ENCODE measurements around the gene HNRNPL. TPM values are rescaled to one million over a fixed set of nuclear protein-coding genes. Genes with fewer than 3 reads are reported as not detected.

HNRNPL gene
- total and polyA plus RNA-seq, 9 of the 15 experiments (the other 6 are each of a cell fraction or from before 2014, with no cell fraction given), result 39.5 to 610 (median 299) TPM

DNA sequence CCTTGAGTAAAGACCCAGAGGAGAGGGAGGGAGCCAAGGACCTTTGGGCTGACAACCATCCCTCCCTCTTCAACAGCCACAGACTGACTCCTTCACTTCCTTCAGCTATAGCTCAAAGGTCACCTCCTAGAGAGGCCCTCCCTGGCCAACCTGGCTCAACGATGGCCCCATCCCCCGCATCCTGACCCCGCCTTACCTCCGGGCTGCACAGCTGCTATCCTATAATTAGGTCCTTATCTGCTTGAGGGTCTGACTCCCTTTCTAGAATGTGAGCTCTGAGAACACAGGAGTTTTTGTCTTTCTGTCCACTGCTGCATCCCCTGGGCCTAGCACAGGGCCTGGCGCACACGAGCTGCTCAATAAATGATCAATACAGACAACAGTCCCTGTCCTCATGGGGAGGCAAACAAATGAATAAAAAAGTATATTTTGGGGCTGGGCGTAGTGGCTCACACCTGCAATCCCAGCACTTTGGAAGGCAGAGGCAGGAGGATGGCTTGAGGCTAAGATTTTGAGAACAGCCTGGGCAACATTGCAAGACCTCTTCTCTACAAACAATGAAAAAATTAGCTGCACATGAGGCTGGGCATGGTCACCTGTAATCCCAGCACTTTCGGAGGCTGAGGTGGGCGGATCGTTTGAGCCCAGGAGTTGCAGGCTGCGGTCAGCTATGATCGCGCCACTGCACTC lies 30.4 kb downstream of the HNRNPL start (continued):
- TF ChIP-seq ZNF655 (CRISPR knock-in tag; IDR thresholded peaks at IDR 0.05), result no peak
- TF ChIP-seq SP1 (CRISPR knock-in tag; IDR thresholded peaks at IDR 0.05), result no peak
- no peak for TF ChIP-seq ZNF644 (tag; IDR thresholded peaks at IDR 0.05; ENCODE audit: low read depth)
- TF ChIP-seq TRIM28 (IDR thresholded peaks at IDR 0.05), result no peak
- TF ChIP-seq ZNF76 (CRISPR knock-in tag; IDR thresholded peaks at IDR 0.05; ENCODE audit: borderline replicate concordance), result no peak
- TF ChIP-seq NRF1 (conservative IDR thresholded peaks at IDR 0.05 in 1 of 2, IDR thresholded peaks at IDR 0.05 in 1 of 2), result no peak; a peak in 2 of 4 replicates
- peak; percentile 82 for TF ChIP-seq CBFA2T2 (conservative IDR thresholded peaks at IDR 0.05)
- no peak for TF ChIP-seq RAD51 (IDR thresholded peaks at IDR 0.05; ENCODE audit: borderline replicate concordance, low read depth)
- TF ChIP-seq ZKSCAN3 (CRISPR knock-in tag; IDR thresholded peaks at IDR 0.05), result no peak
- TF ChIP-seq NFE2 (IDR thresholded peaks at IDR 0.05; ENCODE audit: low read depth), result no peak
- no peak for TF ChIP-seq NCOA6 (IDR thresholded peaks at IDR 0.05)
- TF ChIP-seq RBFOX2 (IDR thresholded peaks at IDR 0.05; ENCODE audit: low read depth, low read length), result 0 out of 2 replicates have a peak, but pooled peaks have one; percentile 30
- no peak for TF ChIP-seq ZNF512 (tag; IDR thresholded peaks at IDR 0.05)
- peak; percentile 49; the same call in 1 of the 2 replicates for TF ChIP-seq MYNN (IDR thresholded peaks at IDR 0.05)
- no peak for TF ChIP-seq MYNN (CRISPR knock-in tag; IDR thresholded peaks at IDR 0.05)
- no peak for TF ChIP-seq ZNF398 (CRISPR knock-in tag; IDR thresholded peaks at IDR 0.05)
- TF ChIP-seq GATA2 (CRISPR knock-in tag; IDR thresholded peaks at IDR 0.05), result peak; percentile 65; the same call in 1 of the 2 replicates
- TF ChIP-seq, protein P1, sequence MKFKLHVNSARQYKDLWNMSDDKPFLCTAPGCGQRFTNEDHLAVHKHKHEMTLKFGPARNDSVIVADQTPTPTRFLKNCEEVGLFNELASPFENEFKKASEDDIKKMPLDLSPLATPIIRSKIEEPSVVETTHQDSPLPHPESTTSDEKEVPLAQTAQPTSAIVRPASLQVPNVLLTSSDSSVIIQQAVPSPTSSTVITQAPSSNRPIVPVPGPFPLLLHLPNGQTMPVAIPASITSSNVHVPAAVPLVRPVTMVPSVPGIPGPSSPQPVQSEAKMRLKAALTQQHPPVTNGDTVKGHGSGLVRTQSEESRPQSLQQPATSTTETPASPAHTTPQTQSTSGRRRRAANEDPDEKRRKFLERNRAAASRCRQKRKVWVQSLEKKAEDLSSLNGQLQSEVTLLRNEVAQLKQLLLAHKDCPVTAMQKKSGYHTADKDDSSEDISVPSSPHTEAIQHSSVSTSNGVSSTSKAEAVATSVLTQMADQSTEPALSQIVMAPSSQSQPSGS (CRISPR knock-in tag; IDR thresholded peaks at IDR 0.05), result no peak
- no peak for TF ChIP-seq ZNF140 (CRISPR knock-in tag; IDR thresholded peaks at IDR 0.05)
- TF ChIP-seq ETV6 (IDR thresholded peaks at IDR 0.05; ENCODE audit: borderline replicate concordance in 1 of 2, low read depth in 2 of 2, low read length in 1 of 2), result no peak
- TF ChIP-seq ETV6 (CRISPR knock-in tag; IDR thresholded peaks at IDR 0.05; ENCODE audit: borderline replicate concordance), result no peak
- no peak for TF ChIP-seq ZNF217 (CRISPR knock-in tag; IDR thresholded peaks at IDR 0.05)
- TF ChIP-seq KLF6 (CRISPR knock-in tag; IDR thresholded peaks at IDR 0.05; ENCODE audit: borderline replicate concordance), result no peak; the same call in 1 of the 2 replicates
